ENCODE results near the gene PDE1C.

The PDE1C gene

GRCh38 chr7:31935124-31936054 is 134.8 kb downstream of the PDE1C start:
- DNase-seq = no peak

GRCh38 chr7:31934551-31934950 is 135.7 kb downstream of the PDE1C start:
- DNase-seq = no peak

- no peak for DNase-seq
Observed at GRCh38 chr7:31933481-31933880, 136.7 kb downstream of the PDE1C start.

- no peak for DNase-seq
Observed at GRCh38 chr7:31926991-31927584, 143.1 kb downstream of the PDE1C start.

- DNase-seq = no peak
Observed at GRCh38 chr7:31925753-31926454, 144.3 kb downstream of the PDE1C start.

- no peak for DNase-seq
Observed at GRCh38 chr7:31924251-31924650, 146.0 kb downstream of the PDE1C start.

GRCh38 chr7:31922848-31923247 is 147.4 kb downstream of the PDE1C start:
- no peak for DNase-seq

- DNase-seq = no peak
Observed at GRCh38 chr7:31921047-31921446, 149.2 kb downstream of the PDE1C start.

- DNase-seq = no peak
Observed at GRCh38 chr7:31919678-31920369, 150.4 kb downstream of the PDE1C start.

- DNase-seq = no peak
Observed at GRCh38 chr7:31918706-31919393, 151.4 kb downstream of the PDE1C start.

GRCh38 chr7:31917256-31917655 is 153.0 kb downstream of the PDE1C start:
- no peak for DNase-seq

GRCh38 chr7:31910191-31910590 is 160.0 kb downstream of the PDE1C start:
- no peak for DNase-seq

GRCh38 chr7:31906479-31907171 is 163.6 kb downstream of the PDE1C start:
- no peak for DNase-seq

- DNase-seq = no peak
Observed at GRCh38 chr7:31903962-31904361, 166.2 kb downstream of the PDE1C start.

GRCh38 chr7:31899356-31899927 is 170.8 kb downstream of the PDE1C start:
- DNase-seq = no peak

- DNase-seq = no peak
Observed at GRCh38 chr7:31896925-31897324, 173.3 kb downstream of the PDE1C start.

GRCh38 chr7:31894308-31894707 is 175.9 kb downstream of the PDE1C start:
- no peak for DNase-seq

- no peak for DNase-seq
Observed at GRCh38 chr7:31893365-31893764, 176.8 kb downstream of the PDE1C start.

GRCh38 chr7:31892099-31892829 is 177.9 kb downstream of the PDE1C start:
- DNase-seq = no peak

GRCh38 chr7:31890766-31891165 is 179.4 kb downstream of the PDE1C start:
- DNase-seq = no peak

GRCh38 chr7:31890198-31890597 is 180.0 kb downstream of the PDE1C start:
- no peak for DNase-seq

Data from NCI-H187 (cell line).